Activated naive CD4-positive, alpha-beta T cell treated with anti-CD3 and anti-CD28 coated beads, Interleukin-2, amount 10 ng/mL, durations not matched to agents 7 days and 5 days (primary cell): ENCODE data around the gene PRR29.
"Not testable (repeated sequence)": the region's sequence is repeated elsewhere in the genome, so short reads cannot be mapped to it uniquely, and the experiment has no call there.

Source experiments
- CTCF ChIA-PET: fragments of 350-600 bp; sonication (Branson Sonifier 250); formaldehyde crosslinking; loops from one replicate; lab custom pipeline; 2021; ENCODE audit warnings: antibody characterized with exemption; lab: Charles Lee
- DNase-seq: peaks from one replicate; pipeline ENCODE4 v3.0.0-alpha.2; 2020
- H3K27ac Mint-ChIP-seq: one replicate; pipeline ENCODE4 v1.8.0; 2021; ENCODE audit warnings: mild to moderate bottlenecking, moderate library complexity, mixed read lengths
- H3K27me3 Mint-ChIP-seq: one replicate; pipeline ENCODE4 v1.8.0; 2021; ENCODE audit warnings: mild to moderate bottlenecking, mixed read lengths
- H3K36me3 Mint-ChIP-seq: one replicate; pipeline ENCODE4 v1.8.0; 2021; ENCODE audit warnings: mixed read lengths
- H3K4me1 Mint-ChIP-seq: one replicate; pipeline ENCODE4 v1.8.0; 2021; ENCODE audit warnings: mixed read lengths
- H3K4me3 Mint-ChIP-seq: one replicate; pipeline ENCODE4 v1.8.0; 2021; ENCODE audit warnings: mild to moderate bottlenecking, moderate library complexity, mixed read lengths
- H3K9me3 Mint-ChIP-seq: one replicate; pipeline ENCODE4 v1.8.0; 2021; ENCODE audit warnings: mixed read lengths

PRR29 gene

DNA sequence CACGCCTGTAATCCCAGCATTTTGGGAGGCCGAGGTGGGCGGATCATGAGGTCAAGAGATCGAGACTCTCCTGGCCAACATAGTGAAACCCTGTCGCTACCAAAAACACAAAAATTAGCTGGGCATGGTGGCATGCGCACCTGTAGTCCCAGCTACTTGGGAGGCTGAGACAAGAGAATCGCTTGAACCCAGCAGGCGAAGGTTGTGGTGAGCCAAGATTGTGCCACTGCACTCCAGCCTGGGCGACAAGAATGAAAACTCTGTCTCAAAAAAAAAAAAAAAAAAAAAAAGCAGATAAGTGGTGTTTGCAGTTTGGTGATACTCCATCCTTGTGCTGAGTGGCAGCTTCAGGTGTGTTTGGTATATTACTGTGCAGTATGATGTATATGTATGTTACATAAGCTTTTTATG lies 21.4 kb downstream of the PRR29 start:
- peak; percentile 48 for DNase-seq
- Mint-ChIP-seq H3K4me1 (peaks cover 72% of the 10 kb centered on the region), H3K27ac (peak overlapping the region; percentile 100), H3K36me3 (peaks cover 29% of the 10 kb centered on the region), H3K4me3 (peak overlapping the region; percentile 97)
- CTCF ChIA-PET: interaction anchor here (0.9 to 4.2 kb wide), 7 partner anchors 9 to 113 kb away, joined by 3 to 26 read pairs (median 5); no protein-coding TSS in a partner anchor
- H3K27me3 Mint-ChIP-seq, H3K9me3 Mint-ChIP-seq: not testable (repeated sequence)

DNA sequence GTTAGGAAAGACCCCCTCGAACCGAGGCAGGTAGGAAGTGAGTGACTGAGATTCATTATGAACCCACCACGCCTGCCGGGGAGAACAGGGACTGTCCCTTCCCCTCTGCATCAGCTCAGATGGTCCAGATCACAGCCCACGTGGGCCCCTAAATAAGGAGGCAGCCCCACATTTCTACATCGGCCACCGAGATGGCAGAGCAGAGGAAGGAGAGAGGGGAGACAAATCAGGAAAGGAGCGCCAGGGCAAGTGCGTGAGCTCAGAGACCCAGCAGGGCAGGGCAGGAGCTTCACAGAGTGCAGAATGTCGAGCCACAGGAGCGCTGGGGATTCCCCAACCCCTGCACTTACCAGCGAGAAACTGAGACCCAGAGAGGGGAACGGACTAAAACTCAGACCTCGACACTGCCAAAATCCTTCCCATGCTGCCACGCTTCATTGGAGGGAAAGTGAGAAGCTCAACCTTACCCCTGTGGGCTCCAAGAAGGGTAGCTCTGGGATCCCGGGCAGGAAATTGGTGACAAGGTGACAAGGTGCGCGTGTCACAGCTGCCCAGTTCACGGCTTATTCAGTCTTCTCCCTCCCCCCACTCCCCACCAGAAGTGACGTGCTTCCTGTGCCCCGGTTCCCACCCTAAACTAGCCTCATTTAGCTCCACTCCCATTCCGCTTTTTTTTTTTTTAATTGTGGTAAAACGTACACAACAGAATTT lies 22.1 kb downstream of the PRR29 start, which contains the start of gene ICAM2:
Gene ICAM2, minus strand, starts transcription at position 578 of the 711 bp plus-strand sequence. CDS start 13,942 bp downstream, outside the sequence.
- Mint-ChIP-seq H3K4me1 (peaks cover 72% of the 10 kb centered on the region), H3K4me3 (peak within 1 kb of the TSS; percentile 97), H3K36me3 (peaks cover 24% of the 10 kb centered on the region), H3K27me3 (no peaks in the 10 kb centered on the region), H3K9me3 (no peaks in the 10 kb centered on the region), H3K27ac (peak within 1 kb of the TSS; percentile 100)
- CTCF ChIA-PET: interaction anchor here (0.9 to 4.2 kb wide), 9 partner anchors 8 to 113 kb away, joined by 3 to 26 read pairs (median 5); partner anchors contain the start of gene PRR29
- DNase-seq: peak; percentile 96

GRCh38 chr17:64022611-64023063 lies 24.5 kb downstream of the PRR29 start:
- CTCF ChIA-PET: interaction anchor here (0.6 to 5.7 kb wide), 6 partner anchors 32 to 1141 kb away, joined by 3 to 68 read pairs (median 6); partner anchors contain the start of gene GH1
- H3K27me3 Mint-ChIP-seq: no peaks in the 10 kb centered on the region
- DNase-seq: peak; percentile 21
- peak overlapping the region; percentile 46 for H3K4me3 Mint-ChIP-seq
- H3K27ac Mint-ChIP-seq: peak overlapping the region; percentile 100
- no peaks in the 10 kb centered on the region for H3K9me3 Mint-ChIP-seq
- H3K4me1 Mint-ChIP-seq: peaks cover 69% of the 10 kb centered on the region
- peaks cover 12% of the 10 kb centered on the region for H3K36me3 Mint-ChIP-seq

GRCh38 chr17:64024215-64024654 lies 26.1 kb downstream of the PRR29 start:
- Mint-ChIP-seq H3K27ac (peak overlapping the region; percentile 92), H3K36me3 (peaks cover 6% of the 10 kb centered on the region), H3K4me1 (peaks cover 76% of the 10 kb centered on the region), H3K9me3 (no peaks in the 10 kb centered on the region), H3K27me3 (no peaks in the 10 kb centered on the region), H3K4me3 (no peak overlapping the region)
- DNase-seq: peak; percentile 18
- CTCF ChIA-PET: interaction anchor here (0.6 to 8.4 kb wide), 16 partner anchors 7 to 324 kb away, joined by 3 to 417 read pairs (median 6); partner anchors contain the start of genes CSHL1, ERN1, GH1 and PRR29

DNA sequence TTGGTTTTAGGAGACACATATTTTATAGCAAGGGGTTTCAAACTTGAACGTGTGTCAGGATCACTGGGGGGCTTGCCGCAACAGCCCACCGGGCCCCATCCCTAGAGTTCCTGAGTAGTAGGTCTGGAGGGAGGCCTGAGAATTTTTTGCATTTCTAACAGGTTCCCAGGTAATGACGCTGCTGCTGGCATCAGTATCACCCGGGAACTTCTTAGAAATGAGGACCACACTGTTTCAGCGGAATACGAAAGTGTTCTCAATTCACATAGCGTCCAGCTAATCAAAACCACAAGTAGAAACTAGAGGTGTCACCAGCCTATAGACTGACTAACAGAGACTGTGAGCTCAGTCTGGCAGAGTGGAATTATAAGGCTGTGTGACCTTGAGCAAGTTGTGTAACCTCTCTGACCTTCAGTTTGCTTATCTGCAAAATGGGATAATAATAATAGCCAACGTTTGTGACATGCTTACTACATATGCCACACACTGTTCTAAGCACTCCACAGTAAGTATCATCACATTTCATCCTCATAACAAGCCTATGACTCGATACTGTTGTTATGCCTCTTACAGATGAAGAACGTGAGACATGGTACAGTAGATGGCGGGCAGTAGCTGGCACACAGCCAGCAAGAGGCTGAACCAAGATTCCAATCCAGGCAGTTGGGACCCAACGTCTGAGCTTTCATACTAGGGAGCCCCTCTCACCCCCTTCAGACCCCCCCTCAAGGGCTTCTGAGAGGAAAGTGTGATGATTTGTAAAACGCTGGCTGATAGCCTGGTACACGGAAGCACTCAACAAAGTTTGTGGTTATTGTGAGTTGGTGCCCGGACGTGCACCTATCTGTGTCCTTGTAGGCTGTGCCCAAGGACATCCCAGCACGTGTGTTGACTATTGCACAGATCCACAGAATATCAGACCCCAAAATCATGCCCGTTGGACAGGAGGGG lies 26.9 kb downstream of the PRR29 start:
- CTCF ChIA-PET: interaction anchor here (0.6 to 8.4 kb wide), 36 partner anchors 8 to 323 kb away, joined by 3 to 417 read pairs (median 5); partner anchors contain the start of genes CSHL1, ERN1, GH1 and PRR29
- Mint-ChIP-seq H3K36me3 (peaks cover 6% of the 10 kb centered on the region), H3K27ac (peak overlapping the region; percentile 92), H3K4me1 (peaks cover 79% of the 10 kb centered on the region), H3K9me3 (no peaks in the 10 kb centered on the region), H3K4me3 (peak overlapping the region; percentile 56), H3K27me3 (no peaks in the 10 kb centered on the region)
- DNase-seq: peak; percentile 52

- CTCF ChIA-PET: interaction anchor here (0.6 to 8.4 kb wide), 32 partner anchors 9 to 143 kb away, joined by 3 to 417 read pairs (median 5); partner anchors contain the start of genes CSHL1, ERN1, GH1 and PRR29
- Mint-ChIP-seq H3K36me3 (peaks cover 6% of the 10 kb centered on the region), H3K4me1 (peaks cover 75% of the 10 kb centered on the region), H3K4me3 (peak overlapping the region; percentile 56), H3K27me3 (no peaks in the 10 kb centered on the region), H3K9me3 (no peaks in the 10 kb centered on the region), H3K27ac (peak overlapping the region; percentile 92)
- DNase-seq: peak; percentile 96
Measured at GRCh38 chr17:64025732-64026294, 27.7 kb downstream of the PRR29 start.

GRCh38 chr17:64028874-64029464 lies 30.8 kb downstream of the PRR29 start:
- Mint-ChIP-seq H3K27me3 (no peaks in the 10 kb centered on the region), H3K9me3 (no peaks in the 10 kb centered on the region), H3K27ac (peak overlapping the region; percentile 10), H3K4me3 (no peak overlapping the region), H3K36me3 (peaks cover under 1% of the 10 kb centered on the region), H3K4me1 (peaks cover 45% of the 10 kb centered on the region)
- CTCF ChIA-PET: interaction anchor here (0.6 to 8.4 kb wide), 44 partner anchors 10 to 253 kb away, joined by 3 to 417 read pairs (median 5); partner anchors contain the start of genes CD79B, CSHL1, ERN1 and GH1
- peak; percentile 83 for DNase-seq

DNA sequence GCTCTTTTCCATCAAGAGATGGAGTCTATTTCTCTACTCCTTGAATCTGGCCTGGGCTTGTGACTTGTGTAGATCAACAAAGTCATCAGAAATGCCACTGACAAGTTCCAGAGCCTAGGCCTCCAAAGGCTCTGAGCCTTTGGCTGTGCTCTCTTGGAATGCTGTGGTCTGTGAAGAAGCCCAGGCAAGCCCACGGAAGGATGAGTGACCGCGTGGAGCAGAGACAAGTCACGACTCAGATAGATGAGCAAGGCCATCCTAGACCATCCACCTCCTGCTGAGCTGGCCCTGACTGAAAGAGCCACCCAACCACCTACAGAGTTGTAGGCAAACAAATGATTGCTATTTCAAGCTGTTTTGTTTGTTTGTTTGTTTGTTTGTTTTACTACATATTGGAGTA lies 33.9 kb downstream of the PRR29 start:
- H3K27me3 Mint-ChIP-seq: no peaks in the 10 kb centered on the region
- no peak for DNase-seq
- H3K27ac Mint-ChIP-seq: no peak overlapping the region
- H3K9me3 Mint-ChIP-seq: no peaks in the 10 kb centered on the region
- H3K4me1 Mint-ChIP-seq: peaks cover 20% of the 10 kb centered on the region
- CTCF ChIA-PET: interaction anchor here (1.3 to 8.4 kb wide), 3 partner anchors 30 to 250 kb away, joined by 3 to 417 read pairs (median 53); partner anchors contain the start of gene ERN1
- H3K36me3 Mint-ChIP-seq: peaks cover 8% of the 10 kb centered on the region
- H3K4me3 Mint-ChIP-seq: no peak overlapping the region

DNA sequence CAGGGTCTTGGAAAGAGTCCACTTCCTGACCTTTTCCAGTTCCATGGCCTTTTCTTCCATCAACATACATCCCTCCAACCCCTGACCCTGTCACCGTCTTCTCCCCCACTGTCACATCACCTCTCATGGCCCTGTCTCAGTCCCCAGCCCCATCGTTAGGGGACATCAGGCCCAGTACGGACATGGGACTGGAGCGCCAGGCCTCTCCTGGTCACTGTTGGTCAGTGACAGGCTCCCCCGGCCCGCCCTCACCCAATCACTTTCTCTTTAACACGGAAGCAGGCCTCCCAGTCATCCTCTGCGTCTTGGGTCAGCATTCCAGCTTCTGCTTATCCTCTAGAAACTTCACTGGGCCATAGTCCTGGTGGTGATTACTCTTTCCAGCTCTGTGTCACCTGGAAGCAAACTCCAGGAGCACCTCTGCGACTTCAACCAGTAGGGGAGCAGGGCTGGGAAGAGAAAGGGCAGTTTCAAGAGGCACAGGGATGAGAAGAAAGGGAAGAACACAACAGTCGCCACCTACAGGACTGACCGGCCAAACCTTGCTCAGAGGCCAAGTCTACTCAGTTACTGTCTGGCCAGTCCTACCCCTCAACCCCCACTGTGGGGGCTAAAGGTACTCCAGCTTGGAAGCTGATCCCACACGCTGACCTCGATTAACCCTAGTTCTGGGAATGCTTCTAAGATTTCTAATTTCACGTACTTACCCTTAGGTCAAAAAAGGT lies 38.2 kb downstream of the PRR29 start:
- Mint-ChIP-seq H3K9me3 (no peaks in the 10 kb centered on the region), H3K36me3 (peaks cover 24% of the 10 kb centered on the region), H3K27ac (no peak overlapping the region), H3K4me1 (no peaks in the 10 kb centered on the region), H3K4me3 (no peak overlapping the region), H3K27me3 (no peaks in the 10 kb centered on the region)
- no peak for DNase-seq
- CTCF ChIA-PET: interaction anchor here (0.7 to 1.2 kb wide), 2 partner anchors 11 to 117 kb away, joined by 3 to 4 read pairs; no protein-coding TSS in a partner anchor

- H3K9me3 Mint-ChIP-seq: no peaks in the 10 kb centered on the region
- no peak overlapping the region for H3K27ac Mint-ChIP-seq
Measured at GRCh38 chr17:64037180-64037579, 39.0 kb downstream of the PRR29 start.

GRCh38 chr17:64037802-64038201 lies 39.7 kb downstream of the PRR29 start:
- peaks cover 30% of the 10 kb centered on the region for H3K36me3 Mint-ChIP-seq
- peaks cover 5% of the 10 kb centered on the region for H3K4me1 Mint-ChIP-seq
- H3K4me3 Mint-ChIP-seq: no peak overlapping the region
- DNase-seq: no peak
- CTCF ChIA-PET: interaction anchor here (1.8 kb wide), 1 partner anchor 9 kb away, joined by 18 read pairs; no protein-coding TSS in a partner anchor
- H3K9me3 Mint-ChIP-seq: no peaks in the 10 kb centered on the region
- no peak overlapping the region for H3K27ac Mint-ChIP-seq
- no peaks in the 10 kb centered on the region for H3K27me3 Mint-ChIP-seq

More at GRCh38 chr17:64037180-64037579, 39.0 kb downstream of the PRR29 start:
- no peak overlapping the region for H3K4me3 Mint-ChIP-seq
- CTCF ChIA-PET: interaction anchor here (1.2 kb wide), 1 partner anchor 118 kb away, joined by 3 read pairs; no protein-coding TSS in a partner anchor
- no peaks in the 10 kb centered on the region for H3K27me3 Mint-ChIP-seq
- peaks cover 2% of the 10 kb centered on the region for H3K4me1 Mint-ChIP-seq
- DNase-seq: no peak
- H3K36me3 Mint-ChIP-seq: peaks cover 27% of the 10 kb centered on the region
